Measurements from ENCODE around the gene LY9.

- TF ChIP-seq CTCF (IDR thresholded peaks at IDR 0.05; ENCODE audit: low read depth, low read length, poor library complexity, severe bottlenecking), result no peak
- no peak for TF ChIP-seq EZH2phosphoT487 (IDR thresholded peaks at IDR 0.05; ENCODE audit: borderline replicate concordance, low read length)
Observed at GRCh38 chr1:160763993-160764392, 32.0 kb upstream of the LY9 start.
